GM10847 (cell line): ENCODE measurements around the gene C1R.

Experiments
- POLR2A ChIP-seq: IDR thresholded peaks from 2 replicates; pipeline ENCODE4 v1.6.1; 2011; ENCODE audit not compliant: insufficient read length; ENCODE audit errors: extremely low read depth

The C1R gene

GRCh38 chr12:7035463-7035862 is 56.8 kb downstream of the C1R start:
- no peak for TF ChIP-seq POLR2A

GRCh38 chr12:7034464-7034863 is 57.8 kb downstream of the C1R start:
- TF ChIP-seq POLR2A, result no peak

GRCh38 chr12:7032990-7033389 is 59.3 kb downstream of the C1R start:
- TF ChIP-seq POLR2A, result no peak

- TF ChIP-seq POLR2A, result no peak
Measured at GRCh38 chr12:7031306-7031705, 60.9 kb downstream of the C1R start.
